DMS79 (cell line): ENCODE measurements around the gene FBXO40.

ENCODE experiments used
- DNase-seq: peaks from one replicate; lab custom pipeline; 2025; lab: John Stamatoyannopoulos, UW

The FBXO40 gene

GRCh38 chr3:121662742-121663141 is 69.6 kb downstream of the FBXO40 start:
- DNase-seq: no peak

GRCh38 chr3:121663171-121663847 is 70.1 kb downstream of the FBXO40 start:
- no peak for DNase-seq

- no peak for DNase-seq
Measured at GRCh38 chr3:121665488-121665887, 72.3 kb downstream of the FBXO40 start.

- DNase-seq: no peak
Measured at GRCh38 chr3:121667333-121667732, 74.2 kb downstream of the FBXO40 start.

GRCh38 chr3:121670676-121671075 is 77.5 kb downstream of the FBXO40 start:
- DNase-seq: no peak

GRCh38 chr3:121677141-121677540 is 84.0 kb downstream of the FBXO40 start:
- no peak for DNase-seq
